HuH-7.5 (cell line): Measurements from ENCODE around the gene PEDS1.
"Not testable (repeated sequence)": the region's sequence is repeated elsewhere in the genome, so short reads cannot be mapped to it uniquely, and the experiment has no call there.

Source experiments
- DNase-seq: peaks from one replicate; pipeline ENCODE4 v3.0.0; 2011; ENCODE audit warnings: low spot score

Gene PEDS1

DNA sequence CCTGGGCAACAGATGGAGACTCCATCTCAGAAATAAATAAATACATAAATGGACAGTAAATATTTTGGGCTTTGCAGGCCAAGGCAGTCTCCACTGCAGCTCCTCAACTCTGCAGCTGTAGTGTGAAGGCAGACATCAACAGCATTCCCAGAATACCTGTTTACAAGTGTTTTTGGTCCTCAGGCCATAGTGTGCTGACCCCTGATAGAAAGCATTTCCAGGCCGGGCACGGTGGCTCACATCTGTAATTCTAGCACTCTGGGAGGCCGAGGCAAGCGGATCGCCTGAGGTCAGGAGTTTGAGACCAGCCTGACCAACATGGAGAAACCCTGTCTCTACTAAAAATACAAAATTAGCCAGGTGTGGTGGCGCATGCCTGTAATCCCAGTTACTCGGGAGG is 18.4 kb downstream of the PEDS1 start:
- DNase-seq: not testable (repeated sequence)

DNA sequence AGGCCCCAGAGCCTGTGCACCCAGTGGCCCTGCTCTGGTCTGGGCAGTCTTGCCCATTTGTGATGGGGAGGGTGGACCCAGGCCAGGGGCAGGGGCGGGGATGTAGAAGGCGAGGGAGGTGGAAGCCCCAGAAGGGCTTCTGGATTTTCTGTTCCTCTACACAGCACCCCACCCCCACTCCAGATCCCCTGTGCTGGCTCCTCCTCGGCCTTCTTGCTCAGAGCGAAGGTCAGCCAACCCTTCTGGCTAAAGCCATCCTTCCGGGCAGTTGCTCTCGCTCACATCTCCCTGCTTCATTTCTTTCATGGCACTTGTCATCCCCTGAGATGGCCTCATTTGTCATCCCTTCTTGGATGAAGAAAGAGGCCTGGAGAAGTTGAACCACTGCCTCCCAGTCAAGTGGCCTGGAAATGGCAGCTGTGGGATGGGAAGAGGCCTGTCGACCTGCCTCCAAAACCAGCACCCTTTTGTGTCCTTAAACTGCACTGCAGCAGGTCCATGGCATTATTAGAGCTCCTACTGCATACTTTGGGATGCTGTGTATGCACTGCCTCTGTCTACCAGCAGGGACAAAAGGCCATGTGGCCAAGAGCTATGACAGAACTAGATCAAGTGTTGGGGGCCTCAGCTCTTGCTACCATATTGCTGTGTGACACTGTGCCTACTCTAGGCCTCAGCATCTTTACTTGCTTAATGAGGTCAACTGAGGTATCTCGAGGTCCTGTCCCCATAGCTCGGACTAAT is 19.9 kb downstream of the PEDS1 start:
- no peak for DNase-seq

DNA sequence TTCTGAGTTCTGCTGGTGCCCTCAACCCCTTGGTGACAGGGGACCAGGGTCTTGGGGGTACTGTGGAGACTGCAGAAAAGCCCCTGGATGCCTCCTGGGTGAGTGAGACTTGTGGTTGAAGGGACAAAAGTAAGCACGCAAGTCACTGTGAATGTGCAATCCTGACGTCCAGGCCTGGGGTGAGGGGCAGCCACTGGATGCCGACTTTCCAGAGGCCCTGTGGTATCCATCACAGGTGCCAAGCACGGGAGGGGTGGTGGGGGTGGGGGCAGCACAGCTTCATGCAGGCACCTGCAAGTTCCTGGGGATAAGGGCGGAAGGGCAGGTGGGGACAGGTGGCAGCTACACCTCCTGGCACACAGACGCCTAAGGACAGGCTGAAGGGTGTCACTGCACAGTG is 20.5 kb downstream of the PEDS1 start:
- DNase-seq: no peak

DNA sequence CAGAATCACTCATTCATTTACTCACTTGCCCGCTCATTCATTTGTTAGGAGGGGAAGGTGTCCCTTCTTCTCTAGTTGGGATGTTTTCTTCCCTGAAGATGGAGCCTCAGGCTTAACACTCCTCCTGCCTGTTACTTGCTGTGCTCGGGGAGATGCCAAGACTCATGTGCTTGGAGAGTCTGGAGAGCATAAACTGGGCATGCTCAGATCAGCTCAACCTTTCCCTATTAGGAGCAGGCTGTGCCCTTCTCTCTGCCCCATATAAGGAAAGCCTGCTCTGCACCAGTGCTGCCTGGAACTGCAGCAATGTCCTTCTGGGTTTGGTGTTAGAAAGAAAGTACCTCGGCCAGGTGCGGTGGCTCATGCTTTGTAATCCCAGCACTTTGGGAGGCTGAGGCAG is 22.5 kb downstream of the PEDS1 start:
- no peak for DNase-seq

DNA sequence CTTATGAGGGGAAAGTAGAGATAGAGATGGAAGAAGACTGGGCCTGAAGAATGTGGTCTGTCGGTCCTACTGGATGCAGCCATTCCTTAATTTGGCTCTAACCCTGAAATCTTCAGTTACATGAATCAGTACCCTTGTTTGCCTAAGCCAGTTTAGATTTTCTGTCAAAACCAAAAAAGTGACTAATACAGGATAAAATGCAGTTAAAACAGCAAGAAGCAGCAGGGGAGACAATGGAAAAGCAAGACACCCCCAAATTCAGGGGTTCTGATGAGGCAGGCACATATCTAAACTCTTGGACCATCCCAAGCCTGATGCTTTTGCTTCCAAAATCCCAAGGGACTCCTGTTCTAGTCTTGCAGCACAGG is 23.2 kb downstream of the PEDS1 start:
- no peak for DNase-seq

DNA sequence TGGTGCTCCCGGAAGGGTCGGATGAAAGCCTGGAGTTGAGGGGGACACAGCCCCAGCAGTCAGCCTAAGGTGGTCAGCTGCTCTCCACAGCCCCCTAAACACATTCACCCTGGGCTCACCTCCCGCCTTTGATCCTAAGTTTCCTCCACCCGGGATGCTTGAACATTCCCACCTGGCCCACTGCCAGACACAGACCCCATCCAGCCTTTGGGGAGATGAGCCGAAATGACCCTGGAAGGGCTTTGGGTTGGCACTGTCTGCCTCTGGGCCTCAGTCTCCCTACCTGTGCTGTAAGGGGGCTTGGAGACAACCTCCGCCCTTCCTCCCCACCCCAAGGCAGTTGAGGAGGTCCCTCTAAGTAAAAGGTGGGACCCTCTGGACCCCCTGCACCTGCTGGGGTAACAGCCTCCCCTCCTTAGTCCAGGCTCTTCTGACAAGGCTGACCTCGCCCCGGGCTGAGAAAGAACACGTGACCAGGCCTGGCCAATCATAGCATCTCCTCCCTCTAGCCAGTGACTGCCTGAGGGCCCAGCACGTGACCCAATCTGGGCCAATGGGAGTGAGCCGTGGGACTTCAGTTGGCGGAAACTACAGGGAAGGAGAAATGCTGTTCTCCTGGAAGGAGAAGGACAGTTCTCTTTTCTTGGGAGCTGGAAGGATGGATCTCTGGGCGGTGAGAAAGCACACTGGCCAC is 23.7 kb downstream of the PEDS1 start:
- DNase-seq: no peak

DNA sequence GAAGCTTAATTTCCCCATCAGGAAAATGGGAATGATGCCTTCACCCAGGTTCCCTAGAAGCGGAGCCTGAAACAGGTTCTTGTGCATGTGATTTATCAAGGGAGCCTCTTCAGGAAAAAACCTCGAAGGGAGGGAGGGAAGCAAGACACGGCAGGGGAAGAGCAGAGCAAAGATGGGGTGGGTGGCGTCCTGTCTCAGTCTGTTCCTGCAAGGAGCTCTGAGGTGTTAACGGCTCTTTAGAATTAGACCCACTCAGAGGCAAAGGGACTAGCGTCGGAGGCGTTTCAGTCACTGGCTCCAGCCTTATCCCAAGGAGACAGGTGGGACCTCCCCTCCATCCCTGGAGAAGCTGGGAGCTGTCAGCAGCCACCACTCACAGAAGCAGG is 25.0 kb downstream of the PEDS1 start:
- DNase-seq: no peak

DNA sequence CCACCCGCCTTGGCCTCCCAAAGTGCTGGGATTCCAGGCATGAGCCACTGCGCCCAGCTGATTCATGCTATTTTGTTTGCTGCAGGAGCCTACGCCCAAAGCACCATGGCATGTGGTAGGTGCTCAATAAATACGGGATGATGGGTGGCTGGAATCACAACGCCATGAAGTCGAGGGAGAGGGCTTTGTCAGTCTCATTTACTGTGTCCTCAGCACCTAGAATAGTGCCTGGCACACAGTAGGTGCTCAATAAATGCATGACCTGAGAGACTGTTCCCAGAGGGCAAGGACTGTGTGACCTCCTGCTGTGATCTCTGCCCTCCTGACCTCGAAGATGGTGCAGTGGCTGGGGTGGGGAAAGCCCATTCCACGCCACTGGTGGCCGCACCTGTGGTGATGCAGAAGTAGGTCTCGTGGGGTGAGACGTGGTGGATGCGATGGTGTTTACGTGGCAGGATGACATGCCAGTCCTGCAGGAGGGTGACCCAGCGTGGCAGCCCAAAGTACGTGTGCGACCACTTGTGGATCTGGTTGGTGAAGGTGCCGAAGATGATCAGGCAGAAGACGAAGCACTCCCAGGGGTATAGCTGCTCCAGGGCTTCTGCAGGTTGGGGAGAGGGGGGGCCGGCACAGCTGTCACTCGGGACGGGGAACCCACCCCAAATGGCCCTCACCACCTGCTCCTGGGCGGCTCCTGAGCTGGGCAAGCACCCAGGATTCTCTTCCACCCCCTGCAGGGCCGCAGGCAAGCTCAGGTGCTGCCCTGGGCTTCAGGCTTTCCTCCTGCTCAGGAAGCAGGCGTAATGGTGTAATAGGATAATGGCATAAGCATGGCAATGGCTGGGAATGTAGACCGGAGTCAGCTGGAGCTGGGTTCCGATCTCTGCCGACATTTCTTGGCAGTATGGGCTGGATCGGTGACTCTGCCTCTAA is 25.7 kb downstream of the PEDS1 start:
- no peak for DNase-seq

DNA sequence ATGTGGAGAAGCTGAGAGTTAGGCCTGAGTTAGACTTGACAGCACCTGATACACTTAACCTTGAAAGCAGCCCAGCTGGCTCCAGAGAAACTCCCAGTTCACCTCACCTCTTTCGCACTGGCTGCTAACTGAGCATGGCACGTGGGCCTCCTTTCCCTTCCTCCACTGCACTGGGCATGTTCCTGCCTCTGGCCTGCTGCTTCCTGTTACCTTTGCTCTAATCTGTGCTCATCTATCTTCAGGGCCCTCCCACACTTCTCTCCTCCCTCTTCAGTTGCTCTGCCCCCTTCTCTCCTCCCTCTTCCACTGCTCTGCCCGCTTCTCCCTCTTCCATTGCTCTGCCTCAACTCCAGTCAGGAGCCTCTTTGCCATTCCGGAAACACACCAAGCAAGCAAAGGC is 26.9 kb downstream of the PEDS1 start:
- DNase-seq: no peak

DNA sequence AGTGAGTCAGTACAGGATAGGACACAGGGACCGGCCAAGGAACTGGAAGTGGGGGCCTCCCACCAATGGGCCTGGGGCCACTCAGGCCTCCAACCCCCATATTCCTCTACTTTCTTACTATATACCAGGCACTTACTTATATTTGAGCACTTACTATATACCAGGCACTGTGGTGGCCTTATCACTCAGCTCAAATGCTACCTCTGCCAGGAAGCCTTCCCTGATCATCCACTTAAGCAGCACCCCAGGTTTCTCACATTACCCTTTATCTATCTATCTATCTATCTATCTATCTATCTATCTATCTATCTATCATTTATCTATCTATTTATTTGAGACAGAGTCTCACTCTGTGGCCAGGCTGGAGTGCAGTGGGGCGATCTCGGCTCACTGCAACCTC is 28.2 kb downstream of the PEDS1 start:
- no peak for DNase-seq

DNA sequence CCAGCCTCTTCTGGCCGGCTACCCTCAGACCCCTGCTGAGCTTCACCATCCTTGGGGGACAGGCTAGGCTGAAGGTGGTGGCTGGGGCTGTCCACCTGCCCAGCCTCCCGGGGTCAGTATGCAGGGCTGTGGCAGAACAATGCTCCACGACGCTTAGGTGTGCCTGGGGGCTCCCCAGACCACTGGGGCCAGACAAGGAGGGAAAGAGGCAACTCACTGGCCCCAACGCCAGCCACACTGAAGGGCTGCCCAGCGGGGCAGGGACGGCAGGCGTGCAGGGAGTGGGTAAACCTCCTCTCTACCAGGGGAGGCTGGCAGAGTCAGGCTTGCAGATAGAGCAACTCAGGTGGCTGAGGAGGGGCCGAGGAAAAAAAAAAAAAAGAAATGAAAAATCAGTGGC is 29.0 kb downstream of the PEDS1 start:
- no peak for DNase-seq

DNA sequence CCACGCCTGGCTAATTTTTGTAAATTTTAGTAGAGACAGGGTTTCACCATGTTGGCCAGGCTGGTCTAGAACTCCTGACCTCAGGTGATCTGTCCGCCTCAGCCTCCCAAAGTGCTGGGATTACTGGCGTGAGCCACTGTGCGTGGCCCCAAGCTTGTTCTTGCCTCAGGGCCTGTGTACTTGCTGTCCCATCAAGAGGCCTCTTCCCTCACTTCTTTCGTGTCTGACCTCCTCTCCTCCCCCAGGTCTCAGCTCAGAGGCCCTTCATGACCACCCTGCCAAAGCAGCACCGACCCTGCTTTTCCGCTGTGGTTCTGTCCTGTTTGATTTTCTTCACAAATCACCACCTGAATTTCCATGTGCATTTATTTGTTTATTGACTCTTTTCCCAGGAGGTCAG is 30.1 kb downstream of the PEDS1 start:
- no peak for DNase-seq

DNA sequence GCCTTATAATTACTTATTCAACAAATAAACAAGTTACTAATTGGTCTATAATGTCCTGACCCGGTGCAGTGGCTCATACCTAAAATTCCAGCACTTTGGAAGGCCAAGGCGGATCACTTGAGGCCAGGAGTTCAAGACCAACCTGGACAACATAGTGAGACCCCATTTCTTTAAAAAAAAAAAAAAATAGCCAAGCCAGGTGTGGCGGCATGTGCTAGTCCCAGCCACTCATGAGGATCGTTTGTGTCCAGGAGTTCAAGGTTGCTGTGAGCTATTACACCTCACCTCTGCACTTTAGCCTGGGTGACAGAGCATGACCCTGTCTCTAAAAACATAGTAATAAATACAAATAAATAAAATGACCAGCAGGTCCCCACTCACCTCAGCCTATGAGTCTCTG is 30.8 kb downstream of the PEDS1 start:
- no peak for DNase-seq

DNA sequence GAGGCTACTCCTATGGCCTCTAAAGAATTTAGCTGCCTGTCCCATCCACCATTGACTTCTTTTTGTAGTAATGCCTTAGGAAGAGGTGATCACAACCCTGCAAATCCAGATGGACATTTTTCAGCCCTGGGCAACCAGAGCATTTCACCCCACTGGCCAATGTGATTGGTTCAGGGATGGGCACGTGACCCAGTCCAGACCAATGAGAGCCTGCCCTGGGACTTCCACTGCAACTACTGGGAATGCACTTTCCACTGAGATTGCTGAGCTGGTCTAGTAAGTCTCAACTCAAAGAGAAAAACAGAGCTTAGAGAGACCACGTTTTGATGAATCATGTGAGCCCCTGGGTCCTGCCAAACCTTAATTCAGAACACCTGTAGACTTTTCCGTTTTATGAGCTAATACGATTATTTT is 31.7 kb downstream of the PEDS1 start:
- no peak for DNase-seq

DNA sequence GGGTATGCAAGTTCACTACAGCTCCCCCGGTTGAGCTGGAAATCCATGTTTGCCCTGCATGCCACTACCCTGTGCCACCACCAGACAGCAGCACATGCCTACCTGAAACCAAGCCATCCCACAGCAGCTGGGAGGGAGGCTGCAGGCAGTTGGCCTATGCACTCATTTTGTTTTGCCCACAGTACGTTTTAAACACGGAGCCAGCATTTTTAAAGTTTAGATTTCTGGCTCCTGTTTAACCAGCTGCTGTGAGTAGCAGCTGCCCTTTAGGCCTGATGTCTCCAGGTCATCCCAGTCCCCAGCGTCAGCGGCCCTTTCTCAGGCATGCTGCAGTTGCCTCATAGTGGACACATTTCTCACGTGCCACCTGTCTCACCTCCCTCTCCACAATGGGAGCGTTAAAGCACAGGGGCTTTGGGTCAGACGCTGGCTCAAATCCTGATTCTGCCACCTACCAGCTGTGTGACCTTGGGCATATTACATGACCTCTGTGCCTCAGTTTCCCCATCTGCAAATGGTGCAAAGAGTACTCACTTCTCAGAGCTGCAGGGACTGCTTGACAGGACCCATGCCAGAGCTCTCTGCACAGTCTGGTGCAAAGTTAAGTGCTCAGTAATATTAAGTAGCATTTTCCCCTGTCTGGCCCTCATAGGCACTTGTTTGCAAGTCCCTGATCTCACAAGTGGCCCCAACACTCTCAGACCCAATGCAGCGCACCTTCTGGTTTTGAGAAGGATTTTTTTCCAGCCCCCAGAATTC is 32.4 kb downstream of the PEDS1 start:
- peak; percentile 70 for DNase-seq

DNA sequence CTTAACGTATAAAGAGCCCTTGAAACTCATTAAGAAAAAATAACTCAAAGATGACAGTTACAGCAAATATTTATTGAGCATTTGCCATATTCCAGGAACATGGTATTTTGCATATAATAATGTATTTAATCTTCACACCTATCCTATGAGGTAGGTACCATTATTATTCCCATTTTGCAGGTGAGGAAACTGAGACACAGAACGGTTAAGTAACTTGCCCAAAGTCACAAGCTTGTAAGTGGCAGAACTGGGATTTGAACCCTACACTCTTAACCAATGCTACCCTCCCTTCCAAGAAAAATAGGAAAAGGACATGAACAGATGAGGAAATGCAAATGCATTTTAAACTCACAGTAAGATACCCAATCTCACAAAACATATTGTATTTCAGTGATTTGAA is 35.3 kb downstream of the PEDS1 start:
- DNase-seq: no peak

DNA sequence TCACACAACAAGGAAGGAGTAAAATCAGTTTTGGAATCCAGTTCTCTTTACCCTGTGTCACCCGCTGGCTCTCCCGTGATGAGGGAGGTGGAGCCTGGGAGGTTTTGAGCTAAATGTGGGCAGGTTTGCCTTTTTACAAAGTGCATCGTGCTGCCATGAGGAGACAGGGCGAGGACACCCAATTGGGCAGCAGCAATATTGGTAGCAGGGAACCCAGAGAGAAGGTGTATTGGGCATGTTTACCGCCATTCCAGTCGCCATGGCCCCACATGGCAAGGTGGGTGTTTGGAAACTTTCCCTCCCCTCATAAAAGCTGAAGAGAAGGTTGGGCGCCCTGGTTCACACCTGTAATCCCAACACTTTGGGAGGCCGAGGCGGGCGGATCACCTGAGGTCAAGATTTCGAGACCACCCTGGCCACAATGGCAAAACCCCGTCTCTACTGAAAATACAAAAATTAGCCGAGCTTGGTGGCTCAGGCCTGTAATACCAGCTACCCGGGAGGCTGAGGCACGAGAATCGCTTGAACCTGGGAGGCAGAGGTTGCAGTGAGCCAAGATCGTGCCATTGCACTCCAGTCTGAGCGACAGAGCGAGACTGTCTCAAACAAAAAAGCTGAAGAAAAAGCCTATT is 37.0 kb downstream of the PEDS1 start:
- DNase-seq: no peak

DNA sequence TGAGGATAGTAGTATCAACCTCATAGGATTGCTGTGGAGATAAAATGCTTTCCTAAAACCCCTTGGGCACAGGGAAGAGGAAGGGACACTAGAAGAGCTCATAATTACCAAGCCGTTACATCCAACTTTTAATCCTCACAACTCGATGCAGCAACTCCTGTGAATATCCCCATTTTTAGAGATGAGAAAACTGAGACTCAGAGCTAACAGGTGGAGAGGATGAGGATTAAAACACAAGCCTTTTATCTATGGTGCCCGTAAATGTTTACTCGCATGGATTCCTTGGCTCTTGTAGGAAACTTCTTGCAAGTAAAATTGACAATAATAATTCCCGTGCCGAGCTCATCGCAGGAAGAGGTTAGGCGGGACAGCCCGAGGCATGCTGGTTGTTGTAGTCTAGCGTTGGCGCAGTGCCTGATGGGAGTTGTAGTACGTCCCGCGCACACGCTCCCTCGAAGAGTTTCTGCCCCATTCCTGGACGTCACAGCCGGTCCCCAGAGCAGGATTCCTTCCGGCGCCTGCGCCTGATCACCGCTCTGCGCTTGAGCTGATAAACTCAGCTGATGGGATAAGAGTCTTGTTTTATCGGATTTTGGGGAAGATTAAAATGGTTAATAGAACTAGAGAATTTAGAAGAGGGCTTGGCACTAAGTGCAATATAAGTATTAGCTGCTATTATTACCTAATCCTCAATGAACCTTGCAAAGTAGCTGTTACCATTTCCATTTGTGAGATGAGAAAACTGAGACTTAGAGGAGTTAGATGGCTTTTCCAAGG is 37.7 kb downstream of the PEDS1 start:
- peak; percentile 95 for DNase-seq

DNA sequence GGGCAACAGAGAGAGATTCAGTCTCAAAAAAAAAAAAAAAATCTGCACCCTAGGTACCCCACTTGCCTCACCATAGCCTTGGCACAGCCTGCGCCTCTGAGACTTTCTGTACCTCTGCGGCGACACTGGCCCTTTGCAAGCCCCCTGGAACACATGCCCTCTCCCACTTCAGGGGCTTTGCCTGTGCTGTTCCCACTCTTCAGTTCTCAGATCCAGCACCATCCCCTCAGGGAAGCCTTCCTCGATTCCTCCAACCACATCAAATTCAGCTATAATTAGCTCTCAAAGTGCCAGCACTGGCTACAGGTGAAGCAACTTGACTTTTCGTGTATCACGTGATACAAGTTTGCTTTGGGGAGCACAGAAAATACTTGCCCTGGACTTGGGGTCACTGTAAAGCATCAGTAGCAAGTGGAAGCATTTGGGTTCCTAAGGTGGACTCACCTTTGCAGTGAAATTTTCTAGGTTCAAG is 38.4 kb downstream of the PEDS1 start:
- DNase-seq: no peak

DNA sequence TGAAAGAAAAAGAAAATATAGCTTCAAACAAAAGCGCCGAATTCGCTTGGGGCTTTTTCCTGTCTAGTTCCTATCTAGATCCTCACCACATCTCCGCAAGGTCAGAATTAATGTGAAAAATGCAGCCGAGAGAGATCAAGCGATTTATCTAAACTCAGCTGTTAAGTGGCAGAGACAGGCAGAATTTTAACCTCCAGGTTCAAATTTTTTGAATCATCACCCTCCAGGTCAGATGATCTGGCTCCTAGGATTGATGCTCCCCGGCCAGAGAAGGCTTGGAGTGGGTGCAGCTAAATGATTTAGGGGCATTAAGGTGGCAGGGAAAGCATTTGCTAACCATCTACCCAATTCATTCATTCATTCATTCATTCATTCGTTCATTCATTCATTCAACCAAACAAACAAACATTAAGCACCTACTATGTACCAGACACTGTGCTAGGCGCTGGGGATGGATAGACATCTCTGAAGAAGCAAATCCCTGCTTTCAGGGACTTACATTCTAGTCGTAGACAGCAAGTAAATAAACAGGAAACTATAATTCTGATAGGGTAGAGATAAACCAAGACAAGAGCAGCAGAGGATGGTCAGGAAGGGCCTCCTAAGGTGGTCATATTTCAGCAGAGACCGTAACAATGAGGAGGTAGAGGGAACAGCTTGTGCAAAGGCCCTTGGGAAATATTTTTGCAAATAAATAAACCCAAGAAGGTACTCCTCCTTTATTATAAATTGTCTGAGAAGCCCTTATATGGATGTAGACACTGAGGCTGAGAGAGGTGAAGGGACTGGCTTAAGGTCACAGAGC is 39.9 kb downstream of the PEDS1 start:
- no peak for DNase-seq
